HFFc6 (cell line): ENCODE data around the gene TGFBRAP1. TPM values are rescaled to one million over a fixed set of nuclear protein-coding genes. Genes with fewer than 3 reads are reported as not detected.

Experiments
- DNase-seq: peaks from one replicate; pipeline ENCODE4 v3.0.0-alpha.2; 2018
- H3K27ac Mint-ChIP-seq: 2 replicates; pipeline ENCODE4 v1.8.0; 2020; ENCODE audit warnings: mild to moderate bottlenecking, mixed read lengths
- H3K27me3 Mint-ChIP-seq: 2 replicates; pipeline ENCODE4 v1.8.0; 2021; ENCODE audit warnings: mild to moderate bottlenecking, moderate library complexity, mixed read lengths; ENCODE audit not compliant: insufficient read depth
- H3K36me3 Mint-ChIP-seq: 2 replicates; pipeline ENCODE4 v1.8.0; 2021; ENCODE audit warnings: low read depth, mixed read lengths
- H3K4me1 Mint-ChIP-seq: 2 replicates; pipeline ENCODE4 v1.8.0; 2020; ENCODE audit warnings: low read depth, mixed read lengths
- H3K4me3 Mint-ChIP-seq: 2 replicates; pipeline ENCODE4 v1.8.0; 2020; ENCODE audit warnings: mild to moderate bottlenecking, moderate library complexity, mixed read lengths
- H3K9me3 Mint-ChIP-seq: 2 replicates; pipeline ENCODE4 v1.8.0; 2020; ENCODE audit warnings: mild to moderate bottlenecking, mixed read lengths
- CTCF ChIP-seq: fragments of 200-600 bp; sonication (generic); IDR thresholded peaks from 2 replicates; pipeline ENCODE4 v1.5.0; 2021; ENCODE audit warnings: antibody characterized with exemption, mild to moderate bottlenecking
- total RNA-seq, 6 experiments: library from RNA; stranded (reverse); fragmentation: NEBNext Ultra II Directional; extraction: Animal tissue kit (Norgen Biotek cat#: 25700); gene quantifications; 2 replicates in 1 of 6; 3 replicates in 5 of 6; pipeline ENCODE4 v1.2.3, GENCODE V29; 2021

The TGFBRAP1 gene
- total RNA-seq, 6 experiments from 2014 or later, result 18.9 to 22.5 (median 19.8) TPM

- Mint-ChIP-seq H3K27ac (no peak overlapping the region), H3K36me3 (peaks cover 7% of the 10 kb centered on the region; the same call in 1 of the 2 replicates)
- DNase-seq, result peak; percentile 29
These were observed 7.5 kb downstream of the TGFBRAP1 start for GRCh38 chr2:105321875-105322646.

GRCh38 chr2:105320651-105321215, 8.8 kb downstream of the TGFBRAP1 start:
- Mint-ChIP-seq H3K27me3 (no peaks in the 10 kb centered on the region), H3K4me3 (no peak overlapping the region), H3K9me3 (no peaks in the 10 kb centered on the region), H3K4me1 (peaks cover 57% of the 10 kb centered on the region), H3K27ac (no peak overlapping the region), H3K36me3 (peaks cover 7% of the 10 kb centered on the region; the same call in 1 of the 2 replicates)
- no peak for DNase-seq
- TF ChIP-seq CTCF, result no peak

More at GRCh38 chr2:105321875-105322646, 7.5 kb downstream of the TGFBRAP1 start:
- no peak for TF ChIP-seq CTCF
- H3K4me1 Mint-ChIP-seq, result peaks cover 70% of the 10 kb centered on the region
- H3K4me3 Mint-ChIP-seq, result no peak overlapping the region
- no peaks in the 10 kb centered on the region for H3K27me3 Mint-ChIP-seq
- no peaks in the 10 kb centered on the region for H3K9me3 Mint-ChIP-seq

GRCh38 chr2:105317937-105318336, 11.6 kb downstream of the TGFBRAP1 start:
- TF ChIP-seq CTCF, result no peak
- H3K27me3 Mint-ChIP-seq, result no peaks in the 10 kb centered on the region

GRCh38 chr2:105315314-105315713, 14.2 kb downstream of the TGFBRAP1 start:
- H3K4me3 Mint-ChIP-seq, result no peak overlapping the region
- H3K27me3 Mint-ChIP-seq, result no peaks in the 10 kb centered on the region
- no peaks in the 10 kb centered on the region for H3K9me3 Mint-ChIP-seq
- no peaks in the 10 kb centered on the region for H3K36me3 Mint-ChIP-seq
- no peak overlapping the region for H3K27ac Mint-ChIP-seq
- TF ChIP-seq CTCF, result no peak
- no peak for DNase-seq
- peaks cover 17% of the 10 kb centered on the region for H3K4me1 Mint-ChIP-seq

More at GRCh38 chr2:105317937-105318336, 11.6 kb downstream of the TGFBRAP1 start:
- no peaks in the 10 kb centered on the region for H3K9me3 Mint-ChIP-seq
- peaks cover 6% of the 10 kb centered on the region; the same call in 1 of the 2 replicates for H3K36me3 Mint-ChIP-seq
- no peak overlapping the region for H3K4me3 Mint-ChIP-seq
- peaks cover 36% of the 10 kb centered on the region for H3K4me1 Mint-ChIP-seq
- DNase-seq, result no peak
- no peak overlapping the region for H3K27ac Mint-ChIP-seq

GRCh38 chr2:105313877-105314276, 15.7 kb downstream of the TGFBRAP1 start:
- no peaks in the 10 kb centered on the region for H3K9me3 Mint-ChIP-seq
- no peak for TF ChIP-seq CTCF
- H3K36me3 Mint-ChIP-seq, result no peaks in the 10 kb centered on the region

More at GRCh38 chr2:105313877-105314276, 15.7 kb downstream of the TGFBRAP1 start:
- no peak overlapping the region for H3K27ac Mint-ChIP-seq
- H3K27me3 Mint-ChIP-seq, result no peaks in the 10 kb centered on the region
- H3K4me3 Mint-ChIP-seq, result no peak overlapping the region
- peaks cover 13% of the 10 kb centered on the region for H3K4me1 Mint-ChIP-seq
- no peak for DNase-seq
